ENCODE data around the gene FSTL5.

DNA sequence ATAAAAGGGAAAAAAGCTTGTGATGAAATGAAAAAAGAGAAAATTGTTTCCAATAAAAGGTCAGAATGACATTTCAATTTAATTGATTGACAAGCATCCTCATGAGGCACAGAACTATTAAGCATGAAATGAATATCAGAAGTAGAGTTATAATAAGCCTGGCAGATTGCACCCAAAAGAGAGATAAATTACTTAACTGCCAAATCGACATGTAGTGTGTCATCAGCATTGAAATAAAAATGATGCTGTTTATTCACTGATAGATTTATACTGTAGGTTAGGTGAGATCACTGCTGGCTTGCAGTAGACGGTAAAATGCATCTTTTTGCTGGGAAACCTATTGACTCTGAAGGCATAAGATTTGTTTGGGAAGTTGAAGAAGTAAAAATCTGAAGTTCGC, 507.2 kb downstream of the FSTL5 start:
- TF ChIP-seq, protein P1, sequence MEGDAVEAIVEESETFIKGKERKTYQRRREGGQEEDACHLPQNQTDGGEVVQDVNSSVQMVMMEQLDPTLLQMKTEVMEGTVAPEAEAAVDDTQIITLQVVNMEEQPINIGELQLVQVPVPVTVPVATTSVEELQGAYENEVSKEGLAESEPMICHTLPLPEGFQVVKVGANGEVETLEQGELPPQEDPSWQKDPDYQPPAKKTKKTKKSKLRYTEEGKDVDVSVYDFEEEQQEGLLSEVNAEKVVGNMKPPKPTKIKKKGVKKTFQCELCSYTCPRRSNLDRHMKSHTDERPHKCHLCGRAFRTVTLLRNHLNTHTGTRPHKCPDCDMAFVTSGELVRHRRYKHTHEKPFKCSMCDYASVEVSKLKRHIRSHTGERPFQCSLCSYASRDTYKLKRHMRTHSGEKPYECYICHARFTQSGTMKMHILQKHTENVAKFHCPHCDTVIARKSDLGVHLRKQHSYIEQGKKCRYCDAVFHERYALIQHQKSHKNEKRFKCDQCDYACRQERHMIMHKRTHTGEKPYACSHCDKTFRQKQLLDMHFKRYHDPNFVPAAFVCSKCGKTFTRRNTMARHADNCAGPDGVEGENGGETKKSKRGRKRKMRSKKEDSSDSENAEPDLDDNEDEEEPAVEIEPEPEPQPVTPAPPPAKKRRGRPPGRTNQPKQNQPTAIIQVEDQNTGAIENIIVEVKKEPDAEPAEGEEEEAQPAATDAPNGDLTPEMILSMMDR (conservative IDR thresholded peaks at IDR 0.05; ENCODE audit: low read depth in 2 of 2) = no peak
- TF ChIP-seq POLR2AphosphoS5 (IDR thresholded peaks at IDR 0.05; ENCODE audit: low read depth) (no peak), EZH2phosphoT487 (IDR thresholded peaks at IDR 0.05; ENCODE audit: unreplicated experiment) (no peak), CREB1 (CRISPR knock-in tag; IDR thresholded peaks at IDR 0.05; ENCODE audit: low read depth) (no peak), EZH2 (IDR thresholded peaks at IDR 0.05; ENCODE audit: low read depth, unreplicated experiment) (no peak), ZNF114 (CRISPR knock-in tag; IDR thresholded peaks at IDR 0.05) (no peak), JUNB (IDR thresholded peaks at IDR 0.05; ENCODE audit: unreplicated experiment) (no peak), ZNF331 (CRISPR knock-in tag; IDR thresholded peaks at IDR 0.05; ENCODE audit: low read depth) (no peak), STAT1 (IDR thresholded peaks at IDR 0.05; ENCODE audit: unreplicated experiment) (no peak), NANOG (IDR thresholded peaks at IDR 0.05; ENCODE audit: borderline replicate concordance) (no peak)
- TF ChIP-seq, protein P2, sequence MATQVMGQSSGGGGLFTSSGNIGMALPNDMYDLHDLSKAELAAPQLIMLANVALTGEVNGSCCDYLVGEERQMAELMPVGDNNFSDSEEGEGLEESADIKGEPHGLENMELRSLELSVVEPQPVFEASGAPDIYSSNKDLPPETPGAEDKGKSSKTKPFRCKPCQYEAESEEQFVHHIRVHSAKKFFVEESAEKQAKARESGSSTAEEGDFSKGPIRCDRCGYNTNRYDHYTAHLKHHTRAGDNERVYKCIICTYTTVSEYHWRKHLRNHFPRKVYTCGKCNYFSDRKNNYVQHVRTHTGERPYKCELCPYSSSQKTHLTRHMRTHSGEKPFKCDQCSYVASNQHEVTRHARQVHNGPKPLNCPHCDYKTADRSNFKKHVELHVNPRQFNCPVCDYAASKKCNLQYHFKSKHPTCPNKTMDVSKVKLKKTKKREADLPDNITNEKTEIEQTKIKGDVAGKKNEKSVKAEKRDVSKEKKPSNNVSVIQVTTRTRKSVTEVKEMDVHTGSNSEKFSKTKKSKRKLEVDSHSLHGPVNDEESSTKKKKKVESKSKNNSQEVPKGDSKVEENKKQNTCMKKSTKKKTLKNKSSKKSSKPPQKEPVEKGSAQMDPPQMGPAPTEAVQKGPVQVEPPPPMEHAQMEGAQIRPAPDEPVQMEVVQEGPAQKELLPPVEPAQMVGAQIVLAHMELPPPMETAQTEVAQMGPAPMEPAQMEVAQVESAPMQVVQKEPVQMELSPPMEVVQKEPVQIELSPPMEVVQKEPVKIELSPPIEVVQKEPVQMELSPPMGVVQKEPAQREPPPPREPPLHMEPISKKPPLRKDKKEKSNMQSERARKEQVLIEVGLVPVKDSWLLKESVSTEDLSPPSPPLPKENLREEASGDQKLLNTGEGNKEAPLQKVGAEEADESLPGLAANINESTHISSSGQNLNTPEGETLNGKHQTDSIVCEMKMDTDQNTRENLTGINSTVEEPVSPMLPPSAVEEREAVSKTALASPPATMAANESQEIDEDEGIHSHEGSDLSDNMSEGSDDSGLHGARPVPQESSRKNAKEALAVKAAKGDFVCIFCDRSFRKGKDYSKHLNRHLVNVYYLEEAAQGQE (IDR thresholded peaks at IDR 0.05; ENCODE audit: unreplicated experiment) = no peak
- TF ChIP-seq, protein P3, sequence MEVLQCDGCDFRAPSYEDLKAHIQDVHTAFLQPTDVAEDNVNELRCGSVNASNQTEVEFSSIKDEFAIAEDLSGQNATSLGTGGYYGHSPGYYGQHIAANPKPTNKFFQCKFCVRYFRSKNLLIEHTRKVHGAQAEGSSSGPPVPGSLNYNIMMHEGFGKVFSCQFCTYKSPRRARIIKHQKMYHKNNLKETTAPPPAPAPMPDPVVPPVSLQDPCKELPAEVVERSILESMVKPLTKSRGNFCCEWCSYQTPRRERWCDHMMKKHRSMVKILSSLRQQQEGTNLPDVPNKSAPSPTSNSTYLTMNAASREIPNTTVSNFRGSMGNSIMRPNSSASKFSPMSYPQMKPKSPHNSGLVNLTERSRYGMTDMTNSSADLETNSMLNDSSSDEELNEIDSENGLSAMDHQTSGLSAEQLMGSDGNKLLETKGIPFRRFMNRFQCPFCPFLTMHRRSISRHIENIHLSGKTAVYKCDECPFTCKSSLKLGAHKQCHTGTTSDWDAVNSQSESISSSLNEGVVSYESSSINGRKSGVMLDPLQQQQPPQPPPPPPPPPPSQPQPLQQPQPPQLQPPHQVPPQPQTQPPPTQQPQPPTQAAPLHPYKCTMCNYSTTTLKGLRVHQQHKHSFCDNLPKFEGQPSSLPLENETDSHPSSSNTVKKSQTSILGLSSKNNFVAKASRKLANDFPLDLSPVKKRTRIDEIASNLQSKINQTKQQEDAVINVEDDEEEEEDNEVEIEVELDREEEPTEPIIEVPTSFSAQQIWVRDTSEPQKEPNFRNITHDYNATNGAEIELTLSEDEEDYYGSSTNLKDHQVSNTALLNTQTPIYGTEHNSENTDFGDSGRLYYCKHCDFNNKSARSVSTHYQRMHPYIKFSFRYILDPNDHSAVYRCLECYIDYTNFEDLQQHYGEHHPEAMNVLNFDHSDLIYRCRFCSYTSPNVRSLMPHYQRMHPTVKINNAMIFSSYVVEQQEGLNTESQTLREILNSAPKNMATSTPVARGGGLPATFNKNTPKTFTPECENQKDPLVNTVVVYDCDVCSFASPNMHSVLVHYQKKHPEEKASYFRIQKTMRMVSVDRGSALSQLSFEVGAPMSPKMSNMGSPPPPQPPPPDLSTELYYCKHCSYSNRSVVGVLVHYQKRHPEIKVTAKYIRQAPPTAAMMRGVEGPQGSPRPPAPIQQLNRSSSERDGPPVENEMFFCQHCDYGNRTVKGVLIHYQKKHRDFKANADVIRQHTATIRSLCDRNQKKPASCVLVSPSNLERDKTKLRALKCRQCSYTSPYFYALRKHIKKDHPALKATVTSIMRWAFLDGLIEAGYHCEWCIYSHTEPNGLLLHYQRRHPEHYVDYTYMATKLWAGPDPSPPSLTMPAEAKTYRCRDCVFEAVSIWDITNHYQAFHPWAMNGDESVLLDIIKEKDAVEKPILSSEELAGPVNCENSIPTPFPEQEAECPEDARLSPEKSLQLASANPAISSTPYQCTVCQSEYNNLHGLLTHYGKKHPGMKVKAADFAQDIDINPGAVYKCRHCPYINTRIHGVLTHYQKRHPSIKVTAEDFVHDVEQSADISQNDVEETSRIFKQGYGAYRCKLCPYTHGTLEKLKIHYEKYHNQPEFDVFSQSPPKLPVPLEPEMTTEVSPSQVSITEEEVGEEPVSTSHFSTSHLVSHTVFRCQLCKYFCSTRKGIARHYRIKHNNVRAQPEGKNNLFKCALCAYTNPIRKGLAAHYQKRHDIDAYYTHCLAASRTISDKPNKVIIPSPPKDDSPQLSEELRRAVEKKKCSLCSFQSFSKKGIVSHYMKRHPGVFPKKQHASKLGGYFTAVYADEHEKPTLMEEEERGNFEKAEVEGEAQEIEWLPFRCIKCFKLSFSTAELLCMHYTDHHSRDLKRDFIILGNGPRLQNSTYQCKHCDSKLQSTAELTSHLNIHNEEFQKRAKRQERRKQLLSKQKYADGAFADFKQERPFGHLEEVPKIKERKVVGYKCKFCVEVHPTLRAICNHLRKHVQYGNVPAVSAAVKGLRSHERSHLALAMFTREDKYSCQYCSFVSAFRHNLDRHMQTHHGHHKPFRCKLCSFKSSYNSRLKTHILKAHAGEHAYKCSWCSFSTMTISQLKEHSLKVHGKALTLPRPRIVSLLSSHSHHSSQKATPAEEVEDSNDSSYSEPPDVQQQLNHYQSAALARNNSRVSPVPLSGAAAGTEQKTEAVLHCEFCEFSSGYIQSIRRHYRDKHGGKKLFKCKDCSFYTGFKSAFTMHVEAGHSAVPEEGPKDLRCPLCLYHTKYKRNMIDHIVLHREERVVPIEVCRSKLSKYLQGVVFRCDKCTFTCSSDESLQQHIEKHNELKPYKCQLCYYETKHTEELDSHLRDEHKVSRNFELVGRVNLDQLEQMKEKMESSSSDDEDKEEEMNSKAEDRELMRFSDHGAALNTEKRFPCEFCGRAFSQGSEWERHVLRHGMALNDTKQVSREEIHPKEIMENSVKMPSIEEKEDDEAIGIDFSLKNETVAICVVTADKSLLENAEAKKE (CRISPR knock-in tag; IDR thresholded peaks at IDR 0.05) = no peak
- TF ChIP-seq, protein P4, sequence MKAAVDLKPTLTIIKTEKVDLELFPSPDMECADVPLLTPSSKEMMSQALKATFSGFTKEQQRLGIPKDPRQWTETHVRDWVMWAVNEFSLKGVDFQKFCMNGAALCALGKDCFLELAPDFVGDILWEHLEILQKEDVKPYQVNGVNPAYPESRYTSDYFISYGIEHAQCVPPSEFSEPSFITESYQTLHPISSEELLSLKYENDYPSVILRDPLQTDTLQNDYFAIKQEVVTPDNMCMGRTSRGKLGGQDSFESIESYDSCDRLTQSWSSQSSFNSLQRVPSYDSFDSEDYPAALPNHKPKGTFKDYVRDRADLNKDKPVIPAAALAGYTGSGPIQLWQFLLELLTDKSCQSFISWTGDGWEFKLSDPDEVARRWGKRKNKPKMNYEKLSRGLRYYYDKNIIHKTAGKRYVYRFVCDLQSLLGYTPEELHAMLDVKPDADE (IDR thresholded peaks at IDR 0.05) = no peak
